ENCODE measurements around the gene SLC35F3.

Gene SLC35F3

GRCh38 chr1:234040446-234041317 lies 136.2 kb downstream of the SLC35F3 start:
- DNase-seq (ENCODE audit: low read depth), result no peak
- no peak overlapping the region for H3K4me3 ChIP-seq (ENCODE audit: low read depth, low read length)
- TF ChIP-seq CTCF (IDR thresholded peaks at IDR 0.05; ENCODE audit: control insufficient read depth, extremely low read depth, insufficient read depth), result no peak

- no peak for DNase-seq (ENCODE audit: low read depth)
- H3K4me3 ChIP-seq (ENCODE audit: low read depth, low read length), result no peak overlapping the region
- no peak for TF ChIP-seq CTCF (IDR thresholded peaks at IDR 0.05; ENCODE audit: control insufficient read depth, extremely low read depth, insufficient read depth)
Measured at GRCh38 chr1:234044079-234044478, 139.6 kb downstream of the SLC35F3 start.

GRCh38 chr1:234047123-234047522 lies 142.6 kb downstream of the SLC35F3 start:
- DNase-seq (ENCODE audit: low read depth), result no peak
- no peak for TF ChIP-seq CTCF (IDR thresholded peaks at IDR 0.05; ENCODE audit: control insufficient read depth, extremely low read depth, insufficient read depth)
- H3K4me3 ChIP-seq (ENCODE audit: low read depth, low read length), result no peak overlapping the region

- TF ChIP-seq CTCF (IDR thresholded peaks at IDR 0.05; ENCODE audit: control insufficient read depth, extremely low read depth, insufficient read depth), result no peak
- DNase-seq (ENCODE audit: low read depth), result no peak
- no peak overlapping the region for H3K4me3 ChIP-seq (ENCODE audit: low read depth, low read length)
Measured at GRCh38 chr1:234062166-234062565, 157.7 kb downstream of the SLC35F3 start.

GRCh38 chr1:234065794-234066447 lies 161.4 kb downstream of the SLC35F3 start:
- H3K4me3 ChIP-seq (ENCODE audit: low read depth, low read length), result no peak overlapping the region
- TF ChIP-seq CTCF (IDR thresholded peaks at IDR 0.05; ENCODE audit: control insufficient read depth, extremely low read depth, insufficient read depth), result peak; percentile 84
- peak; percentile 18 for DNase-seq (ENCODE audit: low read depth)

GRCh38 chr1:234067581-234068337 lies 163.3 kb downstream of the SLC35F3 start:
- no peak overlapping the region for H3K4me3 ChIP-seq (ENCODE audit: low read depth, low read length)
- no peak for DNase-seq (ENCODE audit: low read depth)
- TF ChIP-seq CTCF (IDR thresholded peaks at IDR 0.05; ENCODE audit: control insufficient read depth, extremely low read depth, insufficient read depth), result no peak

All from LNCaP clone FGC (cell line).